G401 (cell line): Measurements from ENCODE around the gene DNAAF2. TPM values are rescaled to one million over a fixed set of nuclear protein-coding genes. Genes with fewer than 3 reads are reported as not detected.
A peak's percentile ranks its signal among the peaks of the same experiment; 100 is the strongest.
"Not testable (repeated sequence)": the region's sequence is repeated elsewhere in the genome, so short reads cannot be mapped to it uniquely, and the experiment has no call there.

Experiments
- DNase-seq: peaks from one replicate; pipeline ENCODE4 v3.0.0-alpha.2; 2015; ENCODE audit warnings: low spot score
- in situ Hi-C: cut with HindIII; loops from 2 replicates; pipeline ENCODE4 v1.10.0; 2016; ENCODE audit warnings: low sequenced_read_pairs, mixed read lengths
- total RNA-seq: library from RNA; depleted of rRNA; stranded (reverse); fragments of >200 nt; shearing (Covaris generic); gene quantifications from 2 replicates; pipeline ENCODE4 v1.2.3, GENCODE V29; 2014; rRNA removed

Gene DNAAF2, protein sequence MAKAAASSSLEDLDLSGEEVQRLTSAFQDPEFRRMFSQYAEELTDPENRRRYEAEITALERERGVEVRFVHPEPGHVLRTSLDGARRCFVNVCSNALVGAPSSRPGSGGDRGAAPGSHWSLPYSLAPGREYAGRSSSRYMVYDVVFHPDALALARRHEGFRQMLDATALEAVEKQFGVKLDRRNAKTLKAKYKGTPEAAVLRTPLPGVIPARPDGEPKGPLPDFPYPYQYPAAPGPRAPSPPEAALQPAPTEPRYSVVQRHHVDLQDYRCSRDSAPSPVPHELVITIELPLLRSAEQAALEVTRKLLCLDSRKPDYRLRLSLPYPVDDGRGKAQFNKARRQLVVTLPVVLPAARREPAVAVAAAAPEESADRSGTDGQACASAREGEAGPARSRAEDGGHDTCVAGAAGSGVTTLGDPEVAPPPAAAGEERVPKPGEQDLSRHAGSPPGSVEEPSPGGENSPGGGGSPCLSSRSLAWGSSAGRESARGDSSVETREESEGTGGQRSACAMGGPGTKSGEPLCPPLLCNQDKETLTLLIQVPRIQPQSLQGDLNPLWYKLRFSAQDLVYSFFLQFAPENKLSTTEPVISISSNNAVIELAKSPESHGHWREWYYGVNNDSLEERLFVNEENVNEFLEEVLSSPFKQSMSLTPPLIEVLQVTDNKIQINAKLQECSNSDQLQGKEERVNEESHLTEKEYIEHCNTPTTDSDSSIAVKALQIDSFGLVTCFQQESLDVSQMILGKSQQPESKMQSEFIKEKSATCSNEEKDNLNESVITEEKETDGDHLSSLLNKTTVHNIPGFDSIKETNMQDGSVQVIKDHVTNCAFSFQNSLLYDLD
- total RNA-seq = 16.2 and 21.7 TPM in 2 replicates

DNA sequence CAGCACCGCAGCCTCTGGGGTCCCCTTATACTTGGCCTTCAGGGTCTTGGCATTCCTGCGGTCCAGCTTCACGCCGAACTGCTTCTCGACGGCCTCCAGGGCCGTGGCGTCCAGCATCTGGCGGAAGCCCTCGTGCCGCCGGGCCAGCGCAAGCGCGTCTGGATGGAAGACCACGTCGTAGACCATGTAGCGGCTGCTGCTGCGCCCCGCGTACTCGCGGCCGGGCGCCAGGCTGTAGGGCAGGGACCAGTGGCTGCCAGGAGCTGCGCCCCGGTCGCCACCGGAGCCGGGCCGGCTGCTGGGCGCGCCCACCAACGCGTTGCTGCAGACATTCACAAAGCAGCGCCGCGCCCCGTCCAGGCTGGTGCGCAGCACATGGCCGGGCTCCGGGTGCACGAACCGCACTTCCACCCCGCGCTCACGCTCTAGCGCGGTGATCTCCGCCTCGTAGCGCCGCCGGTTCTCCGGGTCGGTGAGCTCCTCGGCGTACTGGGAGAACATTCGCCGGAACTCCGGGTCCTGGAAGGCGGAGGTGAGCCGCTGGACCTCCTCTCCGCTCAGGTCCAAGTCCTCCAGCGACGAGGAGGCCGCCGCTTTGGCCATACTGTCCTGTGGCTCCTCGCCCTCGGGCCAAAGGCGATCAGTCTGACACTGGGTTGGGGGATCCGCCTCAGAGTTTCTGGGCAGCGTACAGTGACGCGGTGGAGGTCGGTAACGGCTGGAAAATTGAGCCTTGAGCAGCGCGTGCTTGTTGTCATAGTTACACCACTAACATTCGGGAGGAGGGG lies at the start of gene DNAAF2:
Gene DNAAF2 (minus strand): TSS at position 698 of the 788 bp plus-strand sequence. CDS start 95 bp downstream, at position 603.
- in situ Hi-C loops = no loop called here
- peak; percentile 54 for DNase-seq

DNA sequence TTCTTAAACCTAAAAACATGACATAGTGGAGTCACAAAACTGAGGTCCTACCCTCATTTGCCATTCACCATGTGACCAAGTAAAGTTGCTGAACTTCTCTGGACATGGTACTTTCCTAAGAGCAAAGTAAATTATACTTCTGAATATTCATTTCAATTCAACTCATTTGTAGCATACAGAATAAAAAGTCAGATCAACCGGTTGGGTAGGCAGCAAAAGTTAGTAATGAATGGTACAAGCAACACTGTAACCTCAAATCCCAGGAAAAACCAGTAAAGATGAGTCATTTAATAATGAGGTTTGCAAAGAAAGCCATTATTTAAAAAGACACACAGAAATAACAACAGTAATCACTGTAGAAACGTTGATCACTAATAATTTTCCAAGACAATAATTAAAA lies 44.2 kb upstream of the DNAAF2 start:
- in situ Hi-C loops = no loop called here

GRCh38 chr14:49677643-49678042 lies 42.6 kb upstream of the DNAAF2 start:
- DNase-seq = no peak
- in situ Hi-C loops = no loop called here

More for the DNA sequence above, 44.2 kb upstream of the DNAAF2 start:
- no peak for DNase-seq

GRCh38 chr14:49673586-49673985 lies 38.5 kb upstream of the DNAAF2 start:
- DNase-seq = no peak
- in situ Hi-C loops = no loop called here

DNA sequence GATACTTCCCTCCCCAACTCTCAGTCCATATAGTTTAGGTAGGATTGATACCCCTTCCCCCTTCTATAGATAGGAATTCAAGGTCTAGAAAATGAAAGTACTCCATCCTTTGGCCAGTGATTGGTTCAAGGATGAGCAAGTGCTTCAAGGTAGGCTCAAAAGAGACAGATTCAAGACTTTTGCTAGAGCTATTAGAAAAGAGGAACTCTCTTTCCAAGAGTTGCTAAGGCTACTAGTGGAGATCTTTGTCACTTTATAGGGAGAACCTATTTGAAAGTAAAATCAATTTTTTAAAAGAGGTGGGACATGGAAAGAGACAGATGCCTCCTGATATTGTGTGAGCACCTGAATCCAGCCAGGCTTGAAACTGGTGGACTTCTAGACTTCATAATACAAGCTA lies 35.4 kb upstream of the DNAAF2 start:
- in situ Hi-C loops = no loop called here
- DNase-seq = no peak

GRCh38 chr14:49659526-49660455 lies 24.7 kb upstream of the DNAAF2 start:
- in situ Hi-C loops = no loop called here
- DNase-seq = no peak

DNA sequence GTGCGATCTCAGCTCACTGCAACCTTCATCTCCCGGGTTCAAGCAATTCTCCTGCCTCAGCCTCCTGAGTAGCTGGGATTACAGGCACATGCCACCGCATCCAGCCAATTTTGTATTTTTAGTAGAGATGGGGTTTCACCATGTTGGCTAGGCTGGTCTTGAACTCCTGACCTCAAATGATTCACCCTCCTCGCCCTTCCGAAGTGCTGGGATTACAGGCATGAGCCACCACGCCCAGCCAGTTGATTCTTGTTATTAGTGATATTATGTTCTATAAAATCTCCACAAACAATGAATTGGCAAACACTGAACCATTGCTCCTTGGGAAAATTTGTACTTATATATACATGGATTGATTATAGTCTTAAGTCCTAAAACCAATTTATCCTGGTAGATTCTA lies 22.5 kb upstream of the DNAAF2 start:
- DNase-seq, in situ Hi-C loops: not testable (repeated sequence)

GRCh38 chr14:49654511-49654910 lies 19.5 kb upstream of the DNAAF2 start:
- in situ Hi-C loops = no loop called here
- DNase-seq = no peak

GRCh38 chr14:49653508-49653907 lies 18.5 kb upstream of the DNAAF2 start:
- in situ Hi-C loops = no loop called here
- no peak for DNase-seq

DNA sequence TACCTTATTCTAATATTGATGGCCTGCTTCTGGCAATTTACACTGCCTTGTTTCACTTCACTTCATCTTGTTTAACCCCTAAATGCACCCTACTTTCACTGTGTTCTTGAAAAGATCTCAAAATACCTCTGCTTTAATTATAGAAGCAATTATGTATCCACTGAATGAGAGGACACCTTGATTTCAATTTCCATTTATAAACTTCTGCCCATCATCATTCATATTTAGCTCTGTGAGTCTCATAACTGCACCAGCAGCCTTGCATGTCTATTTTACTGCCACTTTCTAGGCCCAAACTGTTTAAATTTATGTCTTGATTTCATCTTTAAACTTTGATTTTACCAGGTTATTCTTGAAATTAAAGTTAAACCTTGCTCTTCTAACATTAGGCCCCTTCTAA lies 7.1 kb upstream of the DNAAF2 start:
- DNase-seq = no peak
- in situ Hi-C loops = no loop called here

DNA sequence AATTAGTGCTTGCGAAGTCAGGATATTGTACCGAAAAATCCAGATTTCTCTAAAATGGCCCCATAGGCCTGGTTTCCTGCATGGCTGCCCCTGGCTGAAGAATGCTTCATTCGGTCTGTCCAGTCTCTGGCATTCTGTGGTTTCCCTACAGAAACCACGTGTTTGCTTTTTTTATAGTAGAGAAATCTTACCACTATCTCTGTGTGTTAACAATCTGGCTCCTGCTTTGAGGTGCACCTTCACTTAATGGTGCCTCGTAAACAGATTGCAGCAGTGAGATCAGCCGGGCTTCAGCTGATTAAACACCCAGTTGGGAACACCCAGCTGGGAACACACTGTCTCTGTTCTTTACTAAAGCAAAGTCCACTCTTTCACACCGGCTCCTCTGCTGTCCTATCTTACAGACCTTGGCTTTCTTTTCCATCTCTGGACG lies 6.7 kb upstream of the DNAAF2 start:
- in situ Hi-C loops = no loop called here
- peak; percentile 66 for DNase-seq

GRCh38 chr14:49640540-49641417 lies 5.7 kb upstream of the DNAAF2 start:
- no peak for DNase-seq
- in situ Hi-C loops = no loop called here

DNA sequence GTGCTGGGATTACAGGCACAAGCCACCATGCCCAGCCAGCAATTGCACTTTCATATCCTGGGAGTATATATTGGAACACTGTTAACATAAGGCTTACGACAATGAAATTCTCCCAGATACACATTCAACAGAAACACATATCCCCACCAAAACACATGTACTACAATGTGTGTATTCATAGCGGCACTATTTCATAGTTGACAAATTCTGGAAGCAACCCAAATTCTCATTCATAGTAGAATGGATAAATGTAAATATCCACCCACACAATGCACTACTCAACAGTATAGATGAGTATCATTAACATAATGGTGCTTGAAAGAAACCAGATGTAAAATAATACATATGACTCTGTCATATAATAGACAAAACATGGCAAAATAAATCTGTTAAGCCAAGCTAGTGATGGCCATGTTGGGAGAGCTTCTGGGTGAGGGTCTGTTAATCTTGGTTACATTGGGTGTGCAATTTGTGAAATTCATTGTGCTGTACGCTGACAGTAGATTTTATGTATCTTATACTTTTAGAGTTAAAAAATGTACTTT lies 2.6 kb upstream of the DNAAF2 start:
- in situ Hi-C loops = no loop called here
- DNase-seq = no peak

DNA sequence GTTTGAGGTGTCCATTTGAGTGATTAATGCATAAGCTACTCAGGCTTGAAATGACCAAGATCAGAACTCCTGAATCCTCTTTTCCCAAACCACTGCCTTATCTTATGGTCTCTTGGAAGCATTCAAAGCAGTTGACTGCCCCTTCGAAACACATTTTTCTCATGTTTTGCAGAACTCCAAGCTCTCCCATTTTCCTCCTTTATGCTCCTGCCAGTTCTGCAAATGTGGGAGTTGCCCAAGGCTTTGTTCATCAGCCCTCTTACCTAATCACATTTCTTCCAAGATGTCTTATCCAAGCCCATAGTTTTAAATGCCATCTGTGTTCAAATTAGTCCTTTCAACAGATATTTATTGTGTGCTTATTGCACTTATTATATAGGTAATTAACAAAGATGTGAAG lies 1.8 kb upstream of the DNAAF2 start:
- DNase-seq = no peak
- in situ Hi-C loops = no loop called here

- DNase-seq = peak; percentile 92
- in situ Hi-C loops = no loop called here
Measured at GRCh38 chr14:49633640-49634546, 1.2 kb downstream of the DNAAF2 start.
